ENCODE data around the gene ALPK1. TPM values are rescaled to one million over a fixed set of nuclear protein-coding genes. Genes with fewer than 3 reads are reported as not detected.

ALPK1 gene
- total RNA-seq, 2 experiments from 2014 or later, result 33.7 to 51.1 TPM

DNA sequence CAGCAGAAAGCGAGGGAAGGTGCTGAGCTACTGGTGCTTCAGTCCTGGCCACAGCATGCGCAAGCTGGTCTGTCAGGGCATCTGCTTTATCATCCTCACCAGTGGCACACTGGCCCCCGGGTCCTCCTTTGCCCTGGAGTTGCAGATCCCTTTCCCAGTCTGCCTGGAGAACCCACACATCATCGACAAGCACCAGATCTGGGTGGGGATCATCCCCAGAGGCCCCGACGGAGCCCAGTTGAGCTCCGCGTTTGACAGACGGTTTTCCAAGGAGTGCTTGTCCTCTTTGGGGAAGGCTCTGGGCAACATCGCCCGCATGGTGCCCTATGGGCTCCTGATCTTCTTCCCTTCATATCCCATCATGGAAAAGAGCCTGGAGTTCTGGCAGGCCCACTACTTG is 60.3 kb downstream of the ALPK1 start:
- Histone ChIP-seq H3K27ac (ENCODE audit: low read depth, low read length, poor library complexity, severe bottlenecking) (no peak overlapping the region), H3K36me3 (ENCODE audit: insufficient read depth, low read length) (no peaks in the 10 kb centered on the region; the same call in 1 of the 2 replicates), H3K9me2 (ENCODE audit: insufficient read depth, low read length) (no peaks in the 10 kb centered on the region), H2AFZ (ENCODE audit: low read length) (no peak overlapping the region), H3K4me1 (ENCODE audit: insufficient read depth, low read length, poor library complexity, severe bottlenecking) (peaks cover 12% of the 10 kb centered on the region), H3K9me3 (ENCODE audit: low read length) (no peaks in the 10 kb centered on the region), H3K79me2 (ENCODE audit: insufficient read depth, low read depth, low read length) (no peaks in the 10 kb centered on the region), H3K4me3 (ENCODE audit: low read depth, low read length, poor library complexity, severe bottlenecking) (no peak overlapping the region), H3K4me2 (ENCODE audit: low read length) (no peak overlapping the region), H4K20me1 (ENCODE audit: insufficient read depth, low read length) (no peaks in the 10 kb centered on the region)
- CTCF ChIA-PET (ENCODE audit: unreplicated experiment), result no interaction called here
- POLR2A ChIA-PET, result no interaction called here
- TF ChIP-seq, protein P1, sequence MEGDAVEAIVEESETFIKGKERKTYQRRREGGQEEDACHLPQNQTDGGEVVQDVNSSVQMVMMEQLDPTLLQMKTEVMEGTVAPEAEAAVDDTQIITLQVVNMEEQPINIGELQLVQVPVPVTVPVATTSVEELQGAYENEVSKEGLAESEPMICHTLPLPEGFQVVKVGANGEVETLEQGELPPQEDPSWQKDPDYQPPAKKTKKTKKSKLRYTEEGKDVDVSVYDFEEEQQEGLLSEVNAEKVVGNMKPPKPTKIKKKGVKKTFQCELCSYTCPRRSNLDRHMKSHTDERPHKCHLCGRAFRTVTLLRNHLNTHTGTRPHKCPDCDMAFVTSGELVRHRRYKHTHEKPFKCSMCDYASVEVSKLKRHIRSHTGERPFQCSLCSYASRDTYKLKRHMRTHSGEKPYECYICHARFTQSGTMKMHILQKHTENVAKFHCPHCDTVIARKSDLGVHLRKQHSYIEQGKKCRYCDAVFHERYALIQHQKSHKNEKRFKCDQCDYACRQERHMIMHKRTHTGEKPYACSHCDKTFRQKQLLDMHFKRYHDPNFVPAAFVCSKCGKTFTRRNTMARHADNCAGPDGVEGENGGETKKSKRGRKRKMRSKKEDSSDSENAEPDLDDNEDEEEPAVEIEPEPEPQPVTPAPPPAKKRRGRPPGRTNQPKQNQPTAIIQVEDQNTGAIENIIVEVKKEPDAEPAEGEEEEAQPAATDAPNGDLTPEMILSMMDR (conservative IDR thresholded peaks at IDR 0.05; ENCODE audit: low read length), result no peak
- TF ChIP-seq EZH2phosphoT487 (IDR thresholded peaks at IDR 0.05; ENCODE audit: borderline replicate concordance, low read depth, low read length), result no peak
- no TSS peak for BruUV-seq (replicated peaks)
- DNase-seq (ENCODE audit: low spot score), result no peak
- intact Hi-C loops (cut with micrococcal nuclease; ENCODE audit: unreplicated experiment), result no loop called here

- H3K4me1 ChIP-seq (ENCODE audit: insufficient read depth, low read length, poor library complexity, severe bottlenecking), result peaks cover 12% of the 10 kb centered on the region
- no peaks in the 10 kb centered on the region; the same call in 1 of the 2 replicates for H3K36me3 ChIP-seq (ENCODE audit: insufficient read depth, low read length)
- no peak for TF ChIP-seq EZH2phosphoT487 (IDR thresholded peaks at IDR 0.05; ENCODE audit: borderline replicate concordance, low read depth, low read length)
- TF ChIP-seq, protein P1 (conservative IDR thresholded peaks at IDR 0.05; ENCODE audit: low read length), result no peak
- no peak overlapping the region for H2AFZ ChIP-seq (ENCODE audit: low read length)
- ChIA-PET CTCF (ENCODE audit: unreplicated experiment) (interaction anchor here (0.6 kb wide), 1 partner anchor 158 kb away, joined by 3 read pairs; no protein-coding TSS in a partner anchor), POLR2A (no interaction called here)
- no peak overlapping the region for H3K4me3 ChIP-seq (ENCODE audit: low read depth, low read length, poor library complexity, severe bottlenecking)
- H3K9me3 ChIP-seq (ENCODE audit: low read length), result no peaks in the 10 kb centered on the region
- no peaks in the 10 kb centered on the region for H4K20me1 ChIP-seq (ENCODE audit: insufficient read depth, low read length)
- H3K27ac ChIP-seq (ENCODE audit: low read depth, low read length, poor library complexity, severe bottlenecking), result no peak overlapping the region
- no peak for DNase-seq (ENCODE audit: low spot score)
- no peaks in the 10 kb centered on the region for H3K9me2 ChIP-seq (ENCODE audit: insufficient read depth, low read length)
- no peak overlapping the region for H3K4me2 ChIP-seq (ENCODE audit: low read length)
- no TSS peak for BruUV-seq (replicated peaks)
- H3K79me2 ChIP-seq (ENCODE audit: insufficient read depth, low read depth, low read length), result no peaks in the 10 kb centered on the region
- intact Hi-C loops (cut with micrococcal nuclease; ENCODE audit: unreplicated experiment), result no loop called here
Measured at GRCh38 chr4:112357897-112358296, 60.7 kb downstream of the ALPK1 start.

- Histone ChIP-seq H2AFZ (ENCODE audit: low read length) (no peak overlapping the region), H3K4me3 (ENCODE audit: low read depth, low read length, poor library complexity, severe bottlenecking) (no peak overlapping the region), H3K27ac (ENCODE audit: low read depth, low read length, poor library complexity, severe bottlenecking) (no peak overlapping the region), H3K4me1 (ENCODE audit: insufficient read depth, low read length, poor library complexity, severe bottlenecking) (peaks cover 12% of the 10 kb centered on the region), H3K36me3 (ENCODE audit: insufficient read depth, low read length) (no peaks in the 10 kb centered on the region; the same call in 1 of the 2 replicates), H3K79me2 (ENCODE audit: insufficient read depth, low read depth, low read length) (no peaks in the 10 kb centered on the region), H3K9me3 (ENCODE audit: low read length) (no peaks in the 10 kb centered on the region), H3K9me2 (ENCODE audit: insufficient read depth, low read length) (no peaks in the 10 kb centered on the region), H4K20me1 (ENCODE audit: insufficient read depth, low read length) (no peaks in the 10 kb centered on the region), H3K4me2 (ENCODE audit: low read length) (no peak overlapping the region)
- TF ChIP-seq EZH2phosphoT487 (IDR thresholded peaks at IDR 0.05; ENCODE audit: borderline replicate concordance, low read depth, low read length), result no peak
- TF ChIP-seq, protein P1 (conservative IDR thresholded peaks at IDR 0.05; ENCODE audit: low read length), result no peak
- POLR2A ChIA-PET, result no interaction called here
- CTCF ChIA-PET (ENCODE audit: unreplicated experiment), result interaction anchor here (0.6 kb wide), 1 partner anchor 158 kb away, joined by 3 read pairs; no protein-coding TSS in a partner anchor
- intact Hi-C loops (cut with micrococcal nuclease; ENCODE audit: unreplicated experiment), result no loop called here
- DNase-seq (ENCODE audit: low spot score), result no peak
- BruUV-seq (replicated peaks), result no TSS peak
Measured at GRCh38 chr4:112358415-112358814, 61.2 kb downstream of the ALPK1 start.
